K562 (cell line): Measurements from ENCODE around the gene BCAS3. TPM values are rescaled to one million over a fixed set of nuclear protein-coding genes. Genes with fewer than 3 reads are reported as not detected.

Experiments used
- ATAC-seq: fragments of 200-7000 bp; cut with Tn5 transposase; 3 replicates; pipeline ENCODE4 v1.9.1; 2020; ENCODE audit warnings: moderate library complexity
- BruUV-seq: library from RNA; stranded (reverse); fragments of 400-500 nt; replicated peaks from 2 replicates; lab custom pipeline; 2021; lab: Mats Ljungman, UMichigan
- CTCF ChIA-PET: fragments of 300-600 bp; formaldehyde crosslinking; extraction: SDS; loops from one replicate; lab custom pipeline; 2021; ENCODE audit warnings: low intra/inter-chr PET ratio; lab: Yijun Ruan, JAX
- POLR2A ChIA-PET: fragments of 300-600, 350-650 bp; sonication (Branson Sonifier 250); formaldehyde crosslinking; extraction: SDS; loops from one replicate; lab custom pipeline; 2021; ENCODE audit warnings: antibody characterized with exemption, inconsistent platforms; lab: Yijun Ruan, JAX
- DNase-seq, 4 experiments: peaks; one replicate each; pipeline versions ENCODE4 v3.0.0 to v3.0.0-alpha.2; 2011 to 2018; ENCODE audit warnings: low spot score in 3 of 4, mixed read lengths in 3 of 4; ENCODE audit errors: extremely low read depth in 1 of 4
- FAIRE-seq: peaks from 2 replicates; lab custom pipeline; 2011; peaks lifted over from hg19 to GRCh38; lab: Jason Lieb, UNC
- H2AFZ ChIP-seq: 2 replicates; pipeline ENCODE4 v1.6.0; 2011; ENCODE audit warnings: low read depth, low read length, control low read depth, inconsistent platforms
- H3K27ac ChIP-seq: fragments of 200-600 bp; 3 replicates; pipeline ENCODE4 v1.8.0; 2011; ENCODE audit warnings: low read depth, mild to moderate bottlenecking, control low read depth, inconsistent platforms, low read length, moderate library complexity, mixed read lengths; ENCODE audit errors: extremely low read depth
- H3K27me3 ChIP-seq, 2 experiments: fragments of 300-600 bp in 1 of 2; 2 replicates in 1 of 2; 3 replicates in 1 of 2; pipeline versions ENCODE4 v1.6.0 to v1.8.0; 2011; ENCODE audit warnings: inconsistent platforms in 2 of 2, low read length in 2 of 2, mild to moderate bottlenecking in 1 of 2, mixed read lengths in 1 of 2, moderate library complexity in 1 of 2; ENCODE audit not compliant: control insufficient read depth in 2 of 2, insufficient read depth in 2 of 2
- H3K36me3 ChIP-seq: fragments of 300-600 bp; 3 replicates; pipeline ENCODE4 v1.8.0; 2011; ENCODE audit warnings: mild to moderate bottlenecking, low read length, inconsistent platforms; ENCODE audit not compliant: control insufficient read depth, insufficient read depth
- H3K4me1 ChIP-seq, 2 experiments: fragments of 200-600 bp in 1 of 2; replicated peaks in 1 of 2; 2 replicates in 1 of 2; 3 replicates in 1 of 2; pipeline versions ENCODE4 v1.5.1 to v1.8.0; 2011; ENCODE audit warnings: inconsistent platforms in 2 of 2, low read length in 2 of 2, mild to moderate bottlenecking in 1 of 2, mixed read lengths in 1 of 2, moderate library complexity in 1 of 2; ENCODE audit not compliant: control insufficient read depth in 2 of 2, insufficient read depth in 2 of 2
- H3K4me2 ChIP-seq: 2 replicates; pipeline ENCODE4 v1.6.1; 2011; ENCODE audit warnings: low read length, control low read depth, inconsistent platforms, mixed read lengths; ENCODE audit not compliant: insufficient read depth
- H3K4me3 ChIP-seq: fragments of 200-600 bp; sonication (generic), shearing (Covaris generic); 2 replicates; pipeline ENCODE4 v1.5.1; 2016; ENCODE audit warnings: control low read depth, inconsistent platforms
- H3K79me2 ChIP-seq: fragments of 200-600 bp; 3 replicates; pipeline ENCODE4 v1.8.0; 2011; ENCODE audit warnings: low read length, inconsistent platforms; ENCODE audit not compliant: control insufficient read depth, insufficient read depth
- H3K9ac ChIP-seq, 2 experiments: 2 replicates each; pipeline versions ENCODE4 v1.6.0 to v1.6.1; 2011; ENCODE audit warnings: low read depth in 2 of 2, low read length in 2 of 2, control low read depth in 1 of 2, inconsistent platforms in 1 of 2, mild to moderate bottlenecking in 1 of 2, mixed read lengths in 1 of 2; ENCODE audit not compliant: insufficient read depth in 1 of 2
- H3K9me1 ChIP-seq: one replicate; pipeline ENCODE4 v1.6.0; 2011; ENCODE audit warnings: inconsistent platforms, mild to moderate bottlenecking, low read length, moderate library complexity; ENCODE audit not compliant: control insufficient read depth, insufficient read depth
- H3K9me3 ChIP-seq: replicated peaks from 2 replicates; pipeline ENCODE4 v1.5.1; 2011; ENCODE audit warnings: low read depth, low read length, inconsistent platforms; ENCODE audit not compliant: control insufficient read depth, insufficient read depth
- H4K20me1 ChIP-seq: replicated peaks from 2 replicates; pipeline ENCODE4 v1.6.1; 2011; ENCODE audit warnings: low read length, inconsistent platforms, mixed read lengths; ENCODE audit not compliant: control insufficient read depth, insufficient read depth
- BHLHE40 ChIP-seq: IDR thresholded peaks from 2 replicates; pipeline ENCODE4 v1.6.1; 2011; ENCODE audit warnings: low read length, improper control_type of control experiment
- BRD9 ChIP-seq: fragments of 450-650 bp; IDR thresholded peaks from 2 replicates; pipeline ENCODE4 v1.6.1; 2018; ENCODE audit warnings: low read depth; ENCODE audit not compliant: partially characterized antibody
- ETV5 ChIP-seq: sonication (generic); formaldehyde crosslinking; IDR thresholded peaks from 2 replicates; pipeline ENCODE4 v1.4.0; 2020; ENCODE audit warnings: low read depth, mild to moderate bottlenecking, missing genetic modification reagents
- HNRNPK ChIP-seq: fragments of 200-400 bp; formaldehyde crosslinking; IDR thresholded peaks from one replicate; pipeline ENCODE4 v1.6.1; 2018; ENCODE audit warnings: mild to moderate bottlenecking, low read depth, low read length; ENCODE audit not compliant: poor library complexity, severe bottlenecking
- MCM5 ChIP-seq: fragments of 450-650 bp; IDR thresholded peaks from 2 replicates; pipeline ENCODE4 v1.6.1; 2016; ENCODE audit warnings: low read depth
- NR4A1 ChIP-seq, 2 experiments: fragments of 250-450 bp in 1 of 2; fragments of 450-650 bp in 1 of 2; sonication (Bioruptor Pico) in 1 of 2; IDR thresholded peaks; 2 replicates each; pipeline versions ENCODE4 v1.4.0 to v1.6.1; 2016 to 2020; ENCODE audit warnings: mild to moderate bottlenecking in 2 of 2, missing compliant biosample characterization in 1 of 2, missing genetic modification characterization in 1 of 2, moderate library complexity in 1 of 2
- POLR2B ChIP-seq: fragments of 450-650 bp; IDR thresholded peaks from 2 replicates; pipeline ENCODE4 v1.6.1; 2018; ENCODE audit warnings: low read depth; ENCODE audit not compliant: partially characterized antibody
- SMARCA5 ChIP-seq: fragments of 450-650 bp; IDR thresholded peaks from 2 replicates; pipeline ENCODE4 v1.6.1; 2016
- TGIF2 ChIP-seq: sonication (generic); formaldehyde crosslinking; IDR thresholded peaks from 2 replicates; pipeline ENCODE4 v1.8.1; 2022; ENCODE audit warnings: mild to moderate bottlenecking, missing genetic modification reagents, moderate library complexity
- THRAP3 ChIP-seq: fragments of 450-650 bp; IDR thresholded peaks from 2 replicates; pipeline ENCODE4 v1.6.1; 2016; ENCODE audit warnings: mild to moderate bottlenecking, inconsistent platforms, borderline replicate concordance
- ZNF764 ChIP-seq: fragments of 250-450 bp; sonication (Bioruptor Pico); IDR thresholded peaks from 2 replicates; pipeline ENCODE4 v1.4.0; 2020; ENCODE audit warnings: low read depth, mild to moderate bottlenecking, moderate library complexity
- ZSCAN32 ChIP-seq: fragments of 450-650 bp; formaldehyde crosslinking; IDR thresholded peaks from 2 replicates; pipeline ENCODE4 v1.4.0; 2020; ENCODE audit warnings: mild to moderate bottlenecking, moderate library complexity
- WGBS: fragments of 100-300 bp; shearing (Covaris generic); methylation state at CpG from one replicate; pipeline ENCODE4 v1.1.6; 2016; ENCODE audit warnings: low coverage, mixed read lengths; ENCODE audit not compliant: insufficient coverage; ENCODE audit errors: missing lambda C conversion rate; 5-methylcytosine and 5-hydroxymethylcytosine counted together
- in situ Hi-C: fragments of 300-500 bp; cut with MboI; formaldehyde crosslinking; loops from 4 replicates; pipeline ENCODE4 v1.15.0; 2018; ENCODE audit warnings: inconsistent platforms, mixed read lengths
- intact Hi-C: fragments of 100-400 bp; cut with micrococcal nuclease; formaldehyde crosslinking; loops from 2 replicates; pipeline ENCODE4 v1.14.2; 2022
- polyA plus RNA-seq, 8 experiments: library from polyadenylated mRNA; depleted of rRNA in 4 of 8; stranded (reverse) in 5 of 8; unstranded in 3 of 8; fragments of >200 nt; fragmentation: Nextera tagmentation in 2 of 8; fragmentation: Illumina TruSeq in 1 of 8; extraction: Ambion mirVana in 2 of 8; extraction: Trizol in 1 of 8; gene quantifications; 2 replicates each; pipeline versions ENCODE4 v1.2.1 to v1.2.3, GENCODE V29; 2011 to 2014; ENCODE audit warnings: inconsistent platforms in 1 of 8, missing spikeins in 1 of 8
- total RNA-seq, 7 experiments: library from RNA; depleted of rRNA in 6 of 7; stranded (reverse); fragments of >200 nt in 6 of 7; fragmentation: Illumina TruSeq in 2 of 7; extraction: Trizol in 2 of 7; gene quantifications; 2 replicates each; pipeline versions ENCODE4 v1.2.1 to v1.2.3, GENCODE V29; 2011 to 2021; ENCODE audit warnings: low replicate concordance in 1 of 7
- TF ChIP-seq, protein P1 (sequence below): IDR thresholded peaks from 2 replicates; pipeline ENCODE4 v1.6.1; 2014; ENCODE audit warnings: antibody characterized with exemption

The BCAS3 gene
- total and polyA plus RNA-seq, 9 of the 15 experiments (the other 6 are each of a cell fraction or from before 2014, with no cell fraction given), result 1.9 to 5.5 (median 3.5) TPM

- POLR2A ChIA-PET, result no interaction called here
- BruUV-seq, result no TSS peak
- H3K27me3 ChIP-seq, result peaks cover 4 to 6% of the 10 kb centered on the region in 2 experiments; a peak in 3 of 5 replicates
- no peaks in the 10 kb centered on the region for H3K9me3 ChIP-seq
- no peaks in the 10 kb centered on the region for H3K79me2 ChIP-seq
- H2AFZ ChIP-seq, result no peak overlapping the region
- no peaks in the 10 kb centered on the region for H3K4me1 ChIP-seq
- no peak overlapping the region for H3K9ac ChIP-seq
- H3K36me3 ChIP-seq, result no peaks in the 10 kb centered on the region
- H3K4me2 ChIP-seq, result no peak overlapping the region
- no peak overlapping the region for H3K4me3 ChIP-seq
- 8% methylated on average over 3 of the region's 3 CpGs for WGBS
- DNase-seq (no peak), FAIRE-seq (no peak), ATAC-seq (no peak)
- no peak overlapping the region for H3K27ac ChIP-seq
- no peak for TF ChIP-seq BHLHE40
- no peak for TF ChIP-seq SMARCA5
- TF ChIP-seq ETV5 (CRISPR knock-in tag), result no peak
- no peak for TF ChIP-seq POLR2B
- TF ChIP-seq BRD9, result no peak
- no peak for TF ChIP-seq ZSCAN32 (CRISPR knock-in tag)
- no peak for TF ChIP-seq ZNF764
- TF ChIP-seq, protein P1, sequence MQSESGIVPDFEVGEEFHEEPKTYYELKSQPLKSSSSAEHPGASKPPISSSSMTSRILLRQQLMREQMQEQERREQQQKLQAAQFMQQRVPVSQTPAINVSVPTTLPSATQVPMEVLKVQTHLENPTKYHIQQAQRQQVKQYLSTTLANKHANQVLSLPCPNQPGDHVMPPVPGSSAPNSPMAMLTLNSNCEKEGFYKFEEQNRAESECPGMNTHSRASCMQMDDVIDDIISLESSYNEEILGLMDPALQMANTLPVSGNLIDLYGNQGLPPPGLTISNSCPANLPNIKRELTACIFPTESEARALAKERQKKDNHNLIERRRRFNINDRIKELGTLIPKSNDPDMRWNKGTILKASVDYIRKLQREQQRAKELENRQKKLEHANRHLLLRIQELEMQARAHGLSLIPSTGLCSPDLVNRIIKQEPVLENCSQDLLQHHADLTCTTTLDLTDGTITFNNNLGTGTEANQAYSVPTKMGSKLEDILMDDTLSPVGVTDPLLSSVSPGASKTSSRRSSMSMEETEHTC, result no peak
- TF ChIP-seq THRAP3, result no peak
- TF ChIP-seq TGIF2, result no peak
- TF ChIP-seq HNRNPK, result no peak
- no peak for TF ChIP-seq NR4A1 (CRISPR knock-in tag; IDR thresholded peaks at IDR 0.05)
- no peak for TF ChIP-seq NR4A1 (tag; IDR thresholded peaks at IDR 0.05)
- TF ChIP-seq MCM5, result no peak
- intact Hi-C loops (no loop called here), in situ Hi-C loops (no loop called here)
- no peaks in the 10 kb centered on the region for H4K20me1 ChIP-seq
- no peaks in the 10 kb centered on the region for H3K9me1 ChIP-seq
- CTCF ChIA-PET, result no interaction called here
These were observed 575.7 kb downstream of the BCAS3 start for GRCh38 chr17:61253362-61253761.
